ENCODE measurements around the gene GALE.
"Not testable (repeated sequence)": the region's sequence is repeated elsewhere in the genome, so short reads cannot be mapped to it uniquely, and the experiment has no call there.

The GALE gene

GRCh38 chr1:23791516-23792047, 9.0 kb downstream of the GALE start:
- DNase-seq: no peak

- DNase-seq: peak; percentile 81
Observed at GRCh38 chr1:23790696-23791515, 9.6 kb downstream of the GALE start, which contains the start of gene LYPLA2. TSS of gene LYPLA2 (plus strand) at chr1:23791145. CDS start at chr1:23792683, 1,538 bp downstream.

DNA sequence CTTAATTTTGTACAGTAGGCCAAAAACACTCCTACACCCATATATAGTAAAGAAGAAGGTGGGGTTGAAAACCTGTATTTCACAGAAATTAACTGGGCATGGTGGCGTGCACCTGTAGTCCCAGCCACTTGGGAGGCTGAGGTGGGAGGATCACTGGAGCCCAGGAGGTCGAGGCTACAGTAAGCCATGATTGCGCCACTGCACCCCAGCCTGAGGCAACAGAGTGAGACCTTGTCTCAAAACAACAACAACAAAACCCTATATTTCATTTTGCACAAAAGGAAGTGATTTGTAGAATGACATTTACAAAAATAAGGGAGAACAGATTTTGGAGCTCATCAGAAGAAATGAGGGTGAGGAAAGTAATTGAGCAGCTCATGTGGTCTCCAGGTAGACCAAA, 11.9 kb downstream of the GALE start:
- no peak for DNase-seq

- no peak for DNase-seq
Observed at GRCh38 chr1:23787701-23788100, 12.9 kb downstream of the GALE start.

GRCh38 chr1:23784846-23785245, 15.7 kb downstream of the GALE start:
- no peak for DNase-seq

DNA sequence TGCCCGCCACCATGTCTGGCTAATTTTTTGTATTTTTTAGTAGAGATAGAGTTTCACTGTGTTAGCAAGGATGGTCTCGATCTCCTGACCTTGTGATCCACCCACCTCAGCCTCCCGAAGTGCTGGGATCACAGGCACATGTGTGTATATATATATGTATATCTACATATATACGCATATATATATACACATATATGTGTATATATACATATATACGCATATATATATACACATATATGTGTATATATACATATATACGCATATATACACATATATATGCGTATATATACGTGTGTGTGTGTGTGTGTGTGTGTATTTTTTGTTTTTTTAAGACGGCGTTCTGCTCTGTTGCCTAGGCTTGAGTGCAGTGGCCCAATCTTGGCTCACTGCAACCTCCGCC, 17.4 kb downstream of the GALE start:
- not testable (repeated sequence) for DNase-seq

DNA sequence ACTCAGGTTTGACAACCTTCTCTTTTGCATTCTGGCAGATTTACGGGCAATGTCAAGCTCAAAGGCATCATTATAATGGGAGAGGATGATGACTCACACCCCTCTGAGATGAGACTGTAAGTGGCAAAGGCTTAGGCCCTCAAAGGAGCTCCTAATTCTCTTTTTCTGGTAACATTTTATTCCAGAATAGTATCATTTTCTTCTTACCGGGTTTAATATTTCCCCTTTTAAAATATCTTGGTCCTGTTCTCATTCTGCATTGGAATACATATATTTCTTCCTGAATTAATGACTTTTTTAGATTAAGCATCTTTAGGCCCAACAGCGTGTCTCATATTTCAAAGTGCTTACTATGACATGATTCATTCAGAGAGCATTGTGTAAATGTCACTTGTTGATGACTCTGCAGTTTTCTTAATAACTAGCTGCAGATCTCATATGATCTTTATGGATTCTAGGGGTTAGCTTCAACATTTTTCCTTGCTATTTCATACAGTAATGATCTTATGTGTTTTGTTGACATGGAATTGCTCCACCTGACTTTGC, 20.7 kb downstream of the GALE start:
- no peak for DNase-seq

DNA sequence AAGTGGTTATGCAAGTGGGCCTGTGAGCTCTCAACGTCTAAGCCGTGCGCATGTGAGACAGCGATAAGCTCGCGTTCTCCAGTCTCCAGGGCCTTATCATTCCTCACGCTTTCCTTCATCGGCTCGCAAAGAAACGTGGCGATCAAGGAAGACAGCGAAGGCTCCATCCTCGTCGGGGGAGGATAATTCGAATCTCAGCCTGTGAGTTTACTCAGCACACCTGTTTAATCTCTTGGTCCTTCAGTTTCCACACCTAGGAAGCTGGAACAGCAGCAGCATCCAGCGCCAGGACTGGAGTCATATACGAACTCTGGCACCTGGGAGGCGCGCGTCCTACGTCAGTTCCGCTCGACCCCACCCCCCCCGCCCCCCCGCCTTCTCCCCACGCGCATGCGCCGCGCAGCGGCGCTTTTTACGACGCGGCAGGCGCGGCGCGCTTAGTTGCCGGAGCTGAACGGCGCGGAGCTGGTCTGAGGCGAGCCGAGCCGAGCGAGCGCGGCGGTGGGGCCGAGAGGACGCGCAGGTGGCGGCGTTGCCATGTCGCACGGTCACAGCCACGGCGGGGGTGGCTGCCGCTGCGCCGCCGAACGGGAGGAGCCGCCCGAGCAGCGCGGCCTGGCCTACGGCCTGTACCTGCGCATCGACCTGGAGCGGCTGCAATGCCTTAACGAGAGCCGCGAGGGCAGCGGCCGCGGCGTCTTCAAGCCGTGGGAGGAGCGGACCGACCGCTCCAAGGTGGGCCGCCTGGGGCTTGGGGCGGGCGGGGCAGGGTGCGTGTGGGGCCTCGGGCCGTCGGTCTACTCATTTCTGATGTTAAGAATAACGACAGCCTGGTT, 22.4 kb downstream of the GALE start, which contains the start of gene PITHD1:
PITHD1 (plus strand) TSS at position 440 of the 836 bp plus-strand sequence; CDS start at position 538, 98 bp downstream.
- peak; percentile 70 for DNase-seq

GRCh38 chr1:23776217-23776616, 24.3 kb downstream of the GALE start:
- no peak for DNase-seq

DNA sequence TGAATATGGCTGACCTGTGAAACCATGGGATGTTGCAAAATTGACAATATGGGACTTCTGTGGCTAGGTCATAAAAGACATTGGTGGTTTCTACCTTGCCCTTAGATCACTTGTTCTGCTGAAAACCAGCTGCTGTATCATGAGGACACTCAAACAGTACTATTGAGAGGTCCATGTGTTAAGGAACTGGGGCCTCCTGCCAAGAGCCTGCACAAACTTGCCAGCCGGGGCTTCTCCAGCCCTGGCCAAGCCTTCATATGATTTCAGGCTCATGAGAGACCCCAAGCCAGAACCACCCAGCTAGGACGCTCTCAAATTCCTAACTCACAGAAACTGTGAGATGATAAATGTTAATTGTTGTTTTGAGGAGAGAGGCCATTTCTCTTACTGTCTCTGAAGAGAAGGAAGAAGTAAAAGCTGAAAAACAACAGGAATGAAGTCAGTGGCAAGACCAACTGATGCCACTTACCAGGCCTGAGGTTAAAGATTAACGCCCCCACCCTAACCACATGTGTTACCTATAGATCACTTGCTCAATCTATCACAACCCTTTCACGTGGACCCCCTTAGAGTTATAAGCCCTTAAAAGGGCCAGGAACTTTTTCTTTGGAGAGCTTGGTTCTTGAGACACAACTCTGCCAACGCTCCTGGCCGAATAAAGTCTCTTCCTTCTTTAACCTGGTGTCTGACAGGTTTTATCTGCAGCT, 26.2 kb downstream of the GALE start:
- DNase-seq: no peak

DNA sequence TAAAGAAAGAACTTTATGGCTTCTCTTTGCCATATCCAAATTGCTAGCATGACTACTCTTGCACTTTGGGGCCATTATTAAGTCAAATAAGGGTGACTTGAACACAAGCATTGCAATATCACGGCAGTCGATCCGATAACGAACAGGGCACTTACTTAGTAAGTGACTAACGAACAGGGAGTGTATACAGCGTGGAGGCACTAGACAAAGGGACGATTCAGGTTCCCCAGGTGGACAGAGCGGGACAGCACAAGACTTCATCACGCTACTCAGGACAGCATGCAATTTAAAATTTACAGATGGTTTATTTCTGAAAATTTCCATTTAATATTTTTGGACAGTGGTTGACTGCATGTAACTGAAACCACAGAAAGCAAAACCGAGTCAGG, 27.7 kb downstream of the GALE start:
- no peak for DNase-seq

- peak; percentile 86 for DNase-seq
Observed at GRCh38 chr1:23772049-23772853, 28.3 kb downstream of the GALE start.

DNA sequence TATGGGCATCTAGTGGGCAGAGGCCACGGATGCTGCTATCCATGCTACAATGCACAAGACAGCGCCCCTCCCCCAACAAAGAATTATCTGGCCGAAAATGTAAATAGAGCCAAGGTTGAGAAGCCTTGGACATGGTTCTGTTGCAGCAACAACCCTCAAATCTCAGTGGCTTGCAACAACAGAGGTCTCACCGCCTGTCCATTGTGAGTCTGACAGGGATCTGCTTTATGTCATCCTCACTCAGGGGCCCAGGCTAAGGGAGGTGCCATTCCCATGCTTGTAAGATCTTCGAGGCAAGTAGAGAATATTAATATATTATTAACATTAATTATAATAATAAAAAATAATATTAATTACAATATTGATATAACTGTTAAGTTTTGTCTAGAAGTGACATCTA, 31.8 kb downstream of the GALE start:
- no peak for DNase-seq

GRCh38 chr1:23763041-23763577, 37.4 kb downstream of the GALE start:
- no peak for DNase-seq

DNA sequence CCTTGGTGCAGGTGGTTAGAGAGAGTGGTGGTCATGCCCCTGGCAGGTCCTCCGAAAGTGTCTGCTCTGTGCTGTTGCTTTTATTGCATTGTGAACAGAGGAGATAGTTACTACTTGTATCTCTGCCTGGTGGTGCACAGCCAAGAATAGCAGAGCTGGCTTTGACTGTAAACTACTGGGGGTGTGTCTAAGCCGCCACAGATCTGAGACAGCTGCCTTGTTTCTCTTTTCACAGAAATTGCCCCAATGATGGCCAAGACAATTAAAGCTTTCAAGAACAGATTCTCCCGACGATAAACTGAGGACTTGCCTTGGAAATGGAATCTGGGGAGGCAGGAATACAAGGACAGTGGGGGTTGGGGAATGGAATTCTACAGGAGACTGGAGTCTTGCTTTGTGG, 41.3 kb downstream of the GALE start:
- DNase-seq: no peak

- DNase-seq: no peak
Observed at GRCh38 chr1:23757812-23758211, 42.7 kb downstream of the GALE start.

- DNase-seq: no peak
Observed at GRCh38 chr1:23756676-23757075, 43.9 kb downstream of the GALE start.

GRCh38 chr1:23752909-23753308, 47.6 kb downstream of the GALE start:
- no peak for DNase-seq

GRCh38 chr1:23751815-23752200, 48.7 kb downstream of the GALE start:
- DNase-seq: no peak

- DNase-seq: no peak
Observed at GRCh38 chr1:23751050-23751814, 49.3 kb downstream of the GALE start.

DNA sequence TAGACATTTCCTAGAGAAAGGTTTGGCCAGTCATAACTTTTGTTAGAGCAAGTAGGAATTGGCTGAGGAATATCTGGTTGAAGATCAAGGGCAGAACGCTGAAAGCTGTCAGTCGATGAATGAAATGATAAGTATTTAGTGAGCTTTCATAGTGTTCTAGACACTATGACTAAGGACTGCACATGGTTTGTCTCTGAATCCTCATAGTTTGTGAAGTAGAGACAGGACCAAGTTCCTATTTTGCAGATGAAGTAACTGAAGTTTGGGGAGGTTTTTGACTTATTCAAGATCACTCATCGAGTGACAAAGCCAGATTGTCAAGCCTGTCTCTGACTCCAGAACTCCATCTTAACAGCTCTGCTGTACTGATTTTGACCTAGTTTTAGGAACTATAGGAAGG, 52.5 kb downstream of the GALE start:
- DNase-seq: no peak
